Nephron (organoid): Measurements from ENCODE around the gene COA6.
"Not testable (repeated sequence)": the region's sequence is repeated elsewhere in the genome, so short reads cannot be mapped to it uniquely, and the experiment has no call there.

ENCODE experiments used
- H3K27ac Mint-ChIP-seq, 3 experiments: 2 replicates each; pipeline ENCODE4 v1.8.0; 2020; ENCODE audit warnings: mixed read lengths in 3 of 3, mild to moderate bottlenecking in 2 of 3, moderate library complexity in 1 of 3
- H3K27me3 Mint-ChIP-seq: 2 replicates; pipeline ENCODE4 v1.8.0; 2021; ENCODE audit warnings: low read depth, mild to moderate bottlenecking, moderate library complexity, mixed read lengths
- H3K36me3 Mint-ChIP-seq: 2 replicates; pipeline ENCODE4 v1.8.0; 2020; ENCODE audit warnings: low read depth, mixed read lengths
- H3K4me1 Mint-ChIP-seq: 2 replicates; pipeline ENCODE4 v1.8.0; 2020; ENCODE audit warnings: mixed read lengths
- H3K4me3 Mint-ChIP-seq, 3 experiments: 2 replicates each; pipeline ENCODE4 v1.8.0; 2020; ENCODE audit warnings: mild to moderate bottlenecking in 3 of 3, mixed read lengths in 3 of 3, moderate library complexity in 2 of 3
- H3K9me3 Mint-ChIP-seq: 2 replicates; pipeline ENCODE4 v1.8.0; 2020; ENCODE audit warnings: mixed read lengths
- TF ChIP-seq, protein P1 (sequence below), 3 experiments: fragments of 200-600 bp; sonication (generic); IDR thresholded peaks; one replicate each; pipeline ENCODE4 v1.5.0; 2021; ENCODE audit warnings: antibody characterized with exemption in 3 of 3; ENCODE audit not compliant: unreplicated experiment in 3 of 3

COA6 gene

DNA sequence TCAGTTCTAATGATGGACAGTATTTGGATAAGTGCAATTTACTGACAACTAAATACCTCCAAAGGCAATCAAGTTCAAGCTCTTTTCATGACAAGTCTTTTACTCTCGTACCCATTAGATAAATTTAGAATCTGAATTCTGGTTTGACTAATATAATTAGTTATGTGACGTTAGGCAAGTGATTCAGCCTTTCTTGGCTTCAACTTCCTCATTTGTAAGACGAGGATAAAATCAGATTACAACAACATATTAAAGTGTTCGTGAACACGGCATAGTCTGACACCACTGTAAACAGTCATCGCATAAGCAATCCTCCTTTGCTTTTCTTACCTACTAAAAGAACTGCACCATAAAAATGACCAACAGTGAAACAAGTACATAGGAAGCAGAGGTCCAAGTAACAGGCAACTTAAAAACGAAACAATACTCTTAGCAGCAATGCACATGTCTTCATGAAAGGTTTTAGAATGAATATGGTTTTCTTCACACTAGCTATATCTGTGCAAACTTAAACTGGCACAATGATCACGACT, 25.7 kb downstream of the COA6 start:
- Mint-ChIP-seq H3K4me3 (no peak overlapping the region), H3K27ac (no peak overlapping the region), H3K27me3 (no peaks in the 10 kb centered on the region), H3K4me1 (no peaks in the 10 kb centered on the region), H3K36me3 (peaks cover 20% of the 10 kb centered on the region), H3K9me3 (no peaks in the 10 kb centered on the region)
- TF ChIP-seq, protein P1, sequence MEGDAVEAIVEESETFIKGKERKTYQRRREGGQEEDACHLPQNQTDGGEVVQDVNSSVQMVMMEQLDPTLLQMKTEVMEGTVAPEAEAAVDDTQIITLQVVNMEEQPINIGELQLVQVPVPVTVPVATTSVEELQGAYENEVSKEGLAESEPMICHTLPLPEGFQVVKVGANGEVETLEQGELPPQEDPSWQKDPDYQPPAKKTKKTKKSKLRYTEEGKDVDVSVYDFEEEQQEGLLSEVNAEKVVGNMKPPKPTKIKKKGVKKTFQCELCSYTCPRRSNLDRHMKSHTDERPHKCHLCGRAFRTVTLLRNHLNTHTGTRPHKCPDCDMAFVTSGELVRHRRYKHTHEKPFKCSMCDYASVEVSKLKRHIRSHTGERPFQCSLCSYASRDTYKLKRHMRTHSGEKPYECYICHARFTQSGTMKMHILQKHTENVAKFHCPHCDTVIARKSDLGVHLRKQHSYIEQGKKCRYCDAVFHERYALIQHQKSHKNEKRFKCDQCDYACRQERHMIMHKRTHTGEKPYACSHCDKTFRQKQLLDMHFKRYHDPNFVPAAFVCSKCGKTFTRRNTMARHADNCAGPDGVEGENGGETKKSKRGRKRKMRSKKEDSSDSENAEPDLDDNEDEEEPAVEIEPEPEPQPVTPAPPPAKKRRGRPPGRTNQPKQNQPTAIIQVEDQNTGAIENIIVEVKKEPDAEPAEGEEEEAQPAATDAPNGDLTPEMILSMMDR (IDR thresholded peaks at IDR 0.05; ENCODE audit: unreplicated experiment in 3 of 3) = no peak

DNA sequence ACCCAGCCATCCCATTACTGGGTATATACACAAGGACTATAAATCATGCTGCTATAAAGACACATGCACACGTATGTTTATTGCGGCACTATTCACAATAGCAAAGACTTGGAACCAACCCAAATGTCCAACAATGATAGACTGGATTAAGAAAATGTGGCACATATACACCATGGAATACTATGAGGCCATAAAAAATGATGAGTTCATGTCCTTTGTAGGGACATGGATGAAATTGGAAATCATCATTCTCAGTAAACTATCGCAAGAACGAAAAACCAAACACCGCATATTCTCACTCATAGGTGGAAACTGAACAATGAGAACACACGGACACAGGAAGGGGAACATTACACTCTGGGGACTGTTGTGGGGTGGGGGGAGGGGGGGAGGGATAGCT, 26.3 kb downstream of the COA6 start:
- not testable (repeated sequence) for H3K27me3 Mint-ChIP-seq, H3K27ac Mint-ChIP-seq, H3K4me3 Mint-ChIP-seq, H3K9me3 Mint-ChIP-seq, H3K4me1 Mint-ChIP-seq
- H3K36me3 Mint-ChIP-seq = peaks cover 20% of the 10 kb centered on the region

- H3K4me3 Mint-ChIP-seq = no peak overlapping the region
Observed at GRCh38 chr1:234400773-234401172, 27.5 kb downstream of the COA6 start.

GRCh38 chr1:234401658-234402057, 28.4 kb downstream of the COA6 start:
- H3K36me3 Mint-ChIP-seq = peaks cover 19% of the 10 kb centered on the region

More at GRCh38 chr1:234400773-234401172, 27.5 kb downstream of the COA6 start:
- Mint-ChIP-seq H3K36me3 (peaks cover 15% of the 10 kb centered on the region), H3K27ac (no peak overlapping the region), H3K27me3 (no peaks in the 10 kb centered on the region), H3K9me3 (no peaks in the 10 kb centered on the region), H3K4me1 (no peaks in the 10 kb centered on the region)
- TF ChIP-seq, protein P1 (IDR thresholded peaks at IDR 0.05; ENCODE audit: unreplicated experiment in 3 of 3) = no peak

DNA sequence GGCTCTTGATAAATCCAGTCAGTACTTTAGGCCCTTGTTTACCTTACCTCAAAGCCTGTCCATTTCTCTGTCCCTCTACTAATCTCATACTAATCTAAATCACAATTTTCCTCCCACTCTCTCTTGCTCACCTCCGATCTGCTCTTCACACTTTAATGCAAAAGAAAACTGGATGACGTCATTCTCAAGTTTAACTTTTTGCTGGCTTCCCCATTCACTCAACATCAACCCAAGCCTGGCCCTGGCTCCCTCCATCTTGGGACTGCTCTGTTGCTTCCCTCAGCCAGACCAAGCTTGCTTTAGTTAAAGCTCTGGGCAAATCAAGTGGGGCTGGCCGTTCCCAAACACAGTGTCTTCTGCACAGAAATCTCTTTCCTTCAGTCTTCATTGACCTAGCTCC, 29.7 kb downstream of the COA6 start:
- TF ChIP-seq, protein P1 (IDR thresholded peaks at IDR 0.05; ENCODE audit: unreplicated experiment in 3 of 3) = no peak
- no peak overlapping the region for H3K27ac Mint-ChIP-seq
- H3K4me1 Mint-ChIP-seq = no peaks in the 10 kb centered on the region
- peaks cover 16% of the 10 kb centered on the region for H3K36me3 Mint-ChIP-seq
- no peaks in the 10 kb centered on the region for H3K9me3 Mint-ChIP-seq
- H3K27me3 Mint-ChIP-seq = no peaks in the 10 kb centered on the region
- no peak overlapping the region for H3K4me3 Mint-ChIP-seq

More at GRCh38 chr1:234401658-234402057, 28.4 kb downstream of the COA6 start:
- Mint-ChIP-seq H3K4me3 (no peak overlapping the region), H3K27me3 (no peaks in the 10 kb centered on the region), H3K4me1 (no peaks in the 10 kb centered on the region), H3K27ac (no peak overlapping the region), H3K9me3 (no peaks in the 10 kb centered on the region)
- TF ChIP-seq, protein P1 (IDR thresholded peaks at IDR 0.05; ENCODE audit: unreplicated experiment in 3 of 3) = no peak

- Mint-ChIP-seq H3K9me3 (no peaks in the 10 kb centered on the region), H3K27me3 (no peaks in the 10 kb centered on the region), H3K4me3 (no peak overlapping the region), H3K27ac (no peak overlapping the region), H3K4me1 (no peaks in the 10 kb centered on the region), H3K36me3 (peaks cover 11% of the 10 kb centered on the region)
- TF ChIP-seq, protein P1 (IDR thresholded peaks at IDR 0.05; ENCODE audit: unreplicated experiment in 3 of 3) = no peak
Observed at GRCh38 chr1:234405676-234406075, 32.4 kb downstream of the COA6 start.
